Measurements from ENCODE around the gene PURA.
A peak's percentile ranks its signal among the peaks of the same experiment; 100 is the strongest.

Gene PURA

GRCh38 chr5:140128376-140128775, 14.5 kb downstream of the PURA start:
- DNase-seq = no peak
- intact Hi-C loops (cut with DNase I) = no loop called here

- peak in 1 of 42 donors; percentile 33 for DNase-seq
- intact Hi-C loops (cut with DNase I) = no loop called here
Observed at GRCh38 chr5:140130949-140131733, 17.2 kb downstream of the PURA start.

GRCh38 chr5:140131967-140132409, 18.1 kb downstream of the PURA start:
- intact Hi-C loops (cut with DNase I) = no loop called here
- DNase-seq = peak in 3 of 42 donors; percentile 30 to 67 (median 44)

GRCh38 chr5:140133514-140134167, 19.7 kb downstream of the PURA start:
- intact Hi-C loops (cut with DNase I) = no loop called here
- DNase-seq = no peak

- no peak for DNase-seq
- intact Hi-C loops (cut with DNase I) = no loop called here
Observed at GRCh38 chr5:140134277-140134935, 20.5 kb downstream of the PURA start.

GRCh38 chr5:140135127-140135526, 21.2 kb downstream of the PURA start:
- no peak for DNase-seq
- intact Hi-C loops (cut with DNase I) = no loop called here

GRCh38 chr5:140136624-140137023, 22.7 kb downstream of the PURA start:
- peak in 1 of 42 donors; percentile 29 for DNase-seq
- intact Hi-C loops (cut with DNase I) = no loop called here

GRCh38 chr5:140140435-140140834, 26.5 kb downstream of the PURA start:
- no peak for DNase-seq
- intact Hi-C loops (cut with DNase I) = no loop called here

- no peak for DNase-seq
- intact Hi-C loops (cut with DNase I) = no loop called here
Observed at GRCh38 chr5:140141241-140141640, 27.3 kb downstream of the PURA start.

GRCh38 chr5:140142246-140142645, 28.3 kb downstream of the PURA start:
- DNase-seq = no peak
- intact Hi-C loops (cut with DNase I) = no loop called here

- peak in 1 of 42 donors; percentile 13 for DNase-seq
- intact Hi-C loops (cut with DNase I) = no loop called here
Observed at GRCh38 chr5:140142856-140143255, 28.9 kb downstream of the PURA start.

- peak in 1 of 42 donors; percentile 19 for DNase-seq
- intact Hi-C loops (cut with DNase I) = no loop called here
Observed at GRCh38 chr5:140143521-140144258, 29.8 kb downstream of the PURA start.

GRCh38 chr5:140145256-140145655, 31.3 kb downstream of the PURA start:
- intact Hi-C loops (cut with DNase I) = no loop called here
- peak in 2 of 42 donors; percentile 32 for DNase-seq

- peak in 41 of 42 donors; percentile 12 to 86 (median 66) for DNase-seq
- intact Hi-C loops (cut with DNase I) = no loop called here
Observed at GRCh38 chr5:140145818-140146522, 32.1 kb downstream of the PURA start.

GRCh38 chr5:140146523-140146842, 32.6 kb downstream of the PURA start:
- DNase-seq = no peak
- intact Hi-C loops (cut with DNase I) = no loop called here

GRCh38 chr5:140147460-140147859, 33.6 kb downstream of the PURA start:
- intact Hi-C loops (cut with DNase I) = no loop called here

GRCh38 chr5:140148508-140148907, 34.6 kb downstream of the PURA start:
- intact Hi-C loops (cut with DNase I) = no loop called here
- peak in 13 of 42 donors; percentile 11 to 51 (median 31) for DNase-seq

More at GRCh38 chr5:140147460-140147859, 33.6 kb downstream of the PURA start:
- peak in 2 of 42 donors; percentile 4 to 19 for DNase-seq

- intact Hi-C loops (cut with DNase I) = loop anchor here (10.0 kb wide), 1 partner anchor 365 kb away; no protein-coding TSS in a partner anchor
Observed at GRCh38 chr5:140150201-140150600, 36.3 kb downstream of the PURA start.

More at GRCh38 chr5:140150201-140150600, 36.3 kb downstream of the PURA start:
- DNase-seq = peak in 1 of 42 donors; percentile 2
